HG03066 (cell line): ENCODE data around the gene FLNB.

ENCODE experiments used
- ATAC-seq: cut with Tn5 transposase; IDR thresholded peaks from one replicate; pipeline ENCODE4 v1.9.1; 2021; ENCODE audit warnings: low read depth; ENCODE audit not compliant: unreplicated experiment

Gene FLNB, protein sequence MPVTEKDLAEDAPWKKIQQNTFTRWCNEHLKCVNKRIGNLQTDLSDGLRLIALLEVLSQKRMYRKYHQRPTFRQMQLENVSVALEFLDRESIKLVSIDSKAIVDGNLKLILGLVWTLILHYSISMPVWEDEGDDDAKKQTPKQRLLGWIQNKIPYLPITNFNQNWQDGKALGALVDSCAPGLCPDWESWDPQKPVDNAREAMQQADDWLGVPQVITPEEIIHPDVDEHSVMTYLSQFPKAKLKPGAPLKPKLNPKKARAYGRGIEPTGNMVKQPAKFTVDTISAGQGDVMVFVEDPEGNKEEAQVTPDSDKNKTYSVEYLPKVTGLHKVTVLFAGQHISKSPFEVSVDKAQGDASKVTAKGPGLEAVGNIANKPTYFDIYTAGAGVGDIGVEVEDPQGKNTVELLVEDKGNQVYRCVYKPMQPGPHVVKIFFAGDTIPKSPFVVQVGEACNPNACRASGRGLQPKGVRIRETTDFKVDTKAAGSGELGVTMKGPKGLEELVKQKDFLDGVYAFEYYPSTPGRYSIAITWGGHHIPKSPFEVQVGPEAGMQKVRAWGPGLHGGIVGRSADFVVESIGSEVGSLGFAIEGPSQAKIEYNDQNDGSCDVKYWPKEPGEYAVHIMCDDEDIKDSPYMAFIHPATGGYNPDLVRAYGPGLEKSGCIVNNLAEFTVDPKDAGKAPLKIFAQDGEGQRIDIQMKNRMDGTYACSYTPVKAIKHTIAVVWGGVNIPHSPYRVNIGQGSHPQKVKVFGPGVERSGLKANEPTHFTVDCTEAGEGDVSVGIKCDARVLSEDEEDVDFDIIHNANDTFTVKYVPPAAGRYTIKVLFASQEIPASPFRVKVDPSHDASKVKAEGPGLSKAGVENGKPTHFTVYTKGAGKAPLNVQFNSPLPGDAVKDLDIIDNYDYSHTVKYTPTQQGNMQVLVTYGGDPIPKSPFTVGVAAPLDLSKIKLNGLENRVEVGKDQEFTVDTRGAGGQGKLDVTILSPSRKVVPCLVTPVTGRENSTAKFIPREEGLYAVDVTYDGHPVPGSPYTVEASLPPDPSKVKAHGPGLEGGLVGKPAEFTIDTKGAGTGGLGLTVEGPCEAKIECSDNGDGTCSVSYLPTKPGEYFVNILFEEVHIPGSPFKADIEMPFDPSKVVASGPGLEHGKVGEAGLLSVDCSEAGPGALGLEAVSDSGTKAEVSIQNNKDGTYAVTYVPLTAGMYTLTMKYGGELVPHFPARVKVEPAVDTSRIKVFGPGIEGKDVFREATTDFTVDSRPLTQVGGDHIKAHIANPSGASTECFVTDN (N-terminal part only)

DNA sequence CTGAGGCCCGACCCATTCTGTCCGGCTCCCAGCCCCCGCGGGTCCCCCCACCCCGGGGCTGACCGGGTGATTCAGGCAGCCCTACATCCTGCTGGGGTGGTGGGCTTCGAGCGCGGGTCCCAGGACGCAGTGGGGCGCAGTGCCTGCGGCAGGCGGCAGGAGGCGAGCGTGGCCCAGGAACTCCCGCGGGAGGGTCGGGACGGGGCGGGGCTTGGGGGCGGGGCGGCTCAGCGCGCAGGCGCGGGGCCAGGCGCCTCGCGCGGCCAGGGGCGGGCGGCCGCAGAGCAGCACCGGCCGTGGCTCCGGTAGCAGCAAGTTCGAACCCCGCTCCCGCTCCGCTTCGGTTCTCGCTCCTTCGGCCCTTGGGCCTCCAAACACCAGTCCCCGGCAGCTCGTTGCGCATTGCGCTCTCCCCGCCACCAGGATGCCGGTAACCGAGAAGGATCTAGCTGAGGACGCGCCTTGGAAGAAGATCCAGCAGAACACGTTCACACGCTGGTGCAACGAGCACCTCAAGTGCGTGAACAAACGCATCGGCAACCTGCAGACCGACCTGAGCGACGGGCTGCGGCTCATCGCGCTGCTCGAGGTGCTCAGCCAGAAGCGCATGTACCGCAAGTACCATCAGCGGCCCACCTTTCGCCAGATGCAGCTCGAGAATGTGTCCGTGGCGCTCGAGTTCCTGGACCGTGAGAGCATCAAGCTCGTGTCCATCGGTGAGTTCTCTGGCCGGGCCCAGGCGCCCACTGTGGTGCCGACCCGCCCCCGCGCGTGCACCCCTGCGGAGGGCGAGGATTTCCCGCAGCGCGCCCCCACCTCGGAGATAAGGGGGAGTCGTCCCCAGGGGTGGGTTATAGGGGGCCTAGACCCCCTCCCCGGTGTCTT, at the start of gene FLNB:
TSS of gene FLNB (plus strand) at position 282 of the 885 bp plus-strand sequence. CDS start at position 425, 143 bp downstream.
- ATAC-seq = peak; percentile 63

DNA sequence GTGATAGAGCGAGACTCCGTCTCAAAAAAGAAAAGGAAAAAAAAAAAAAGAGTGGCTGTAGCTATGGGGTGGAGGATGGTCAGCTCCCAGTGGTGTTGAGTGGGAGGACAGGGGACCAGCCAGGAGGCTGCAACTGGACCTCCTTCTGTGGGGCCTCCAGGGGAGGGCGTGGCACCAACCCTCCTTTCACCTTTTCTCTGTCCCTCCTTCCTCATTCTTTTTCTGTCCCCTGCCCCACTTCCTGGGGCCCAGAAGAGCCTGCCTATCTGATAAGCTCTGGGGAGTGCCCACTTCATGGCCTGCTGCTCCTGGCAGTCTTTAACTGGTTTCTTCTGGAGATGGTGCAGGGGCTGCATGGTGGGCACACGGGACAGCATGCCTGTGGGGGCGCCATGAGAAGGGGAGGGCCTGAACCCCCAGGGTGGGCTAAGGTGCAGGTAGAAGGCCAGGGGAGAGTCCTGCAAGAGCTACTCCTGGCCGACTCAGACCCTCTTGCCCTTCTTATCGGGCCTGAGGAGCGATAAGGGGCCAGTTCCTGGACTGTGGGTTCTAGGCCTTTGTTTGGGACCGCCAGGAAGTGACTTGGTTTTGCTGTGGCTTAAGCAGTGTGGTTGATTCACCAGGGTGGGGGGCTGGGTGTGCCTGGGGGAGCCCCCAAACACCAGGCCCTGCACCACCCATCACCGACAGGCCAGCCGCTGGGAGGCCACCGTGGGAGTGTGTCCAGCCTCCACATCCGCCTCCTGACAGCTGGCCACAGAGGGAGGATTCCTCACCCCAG, 49.4 kb upstream of the FLNB start:
- ATAC-seq = peak; percentile 39

DNA sequence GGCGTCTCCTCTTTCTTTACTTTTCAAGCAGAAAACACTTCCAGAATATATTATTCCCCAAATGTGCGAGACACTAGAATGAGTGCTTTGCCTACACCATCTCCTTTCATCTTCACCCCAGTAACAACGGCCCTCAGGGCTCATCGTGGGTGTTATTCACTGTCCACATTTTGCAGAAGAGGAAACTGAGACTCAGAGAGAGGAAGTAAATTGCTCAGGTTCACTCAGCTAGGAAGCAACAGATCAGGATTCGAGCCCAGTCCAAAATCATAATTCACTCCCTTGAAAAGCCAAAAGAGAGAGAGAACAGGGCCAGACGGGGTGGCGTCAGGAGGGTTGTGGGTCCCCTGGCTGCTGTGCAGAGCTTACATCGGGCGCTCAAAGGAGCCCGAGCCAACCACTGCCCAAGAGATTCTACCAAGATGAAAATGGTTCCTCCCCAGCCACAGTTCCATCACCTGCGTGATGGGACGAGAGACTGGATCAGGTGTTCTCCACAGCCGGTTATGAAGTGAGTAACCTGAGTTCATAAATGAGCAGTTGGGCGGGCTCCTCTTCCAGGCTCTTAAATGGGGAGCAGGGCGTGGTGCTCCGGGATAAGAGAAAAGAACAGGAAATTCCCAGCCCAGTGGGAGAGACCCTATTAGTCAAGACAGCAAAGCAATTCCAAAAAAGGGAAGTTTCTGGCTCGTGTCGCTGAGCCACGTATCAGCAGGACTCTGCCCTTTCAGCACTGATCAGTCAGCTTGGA, 48.6 kb upstream of the FLNB start:
- peak; percentile 42 for ATAC-seq

DNA sequence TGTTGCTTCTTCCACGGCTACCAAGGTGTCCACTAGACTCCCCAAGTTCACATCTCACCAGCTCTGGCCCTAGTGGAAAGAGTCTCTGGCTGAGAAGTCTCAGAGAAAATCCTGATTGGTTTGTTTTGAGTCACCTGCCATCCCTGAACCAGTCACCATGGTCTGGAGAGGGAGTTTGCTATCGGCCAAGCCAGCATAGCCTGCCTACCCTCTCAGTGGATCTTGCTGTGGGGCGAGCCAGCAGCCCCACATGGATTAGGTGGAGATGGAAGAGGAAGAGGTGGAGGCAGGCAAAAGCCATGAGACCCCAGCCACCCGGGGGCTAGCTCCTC, 48.1 kb upstream of the FLNB start:
- ATAC-seq = no peak

DNA sequence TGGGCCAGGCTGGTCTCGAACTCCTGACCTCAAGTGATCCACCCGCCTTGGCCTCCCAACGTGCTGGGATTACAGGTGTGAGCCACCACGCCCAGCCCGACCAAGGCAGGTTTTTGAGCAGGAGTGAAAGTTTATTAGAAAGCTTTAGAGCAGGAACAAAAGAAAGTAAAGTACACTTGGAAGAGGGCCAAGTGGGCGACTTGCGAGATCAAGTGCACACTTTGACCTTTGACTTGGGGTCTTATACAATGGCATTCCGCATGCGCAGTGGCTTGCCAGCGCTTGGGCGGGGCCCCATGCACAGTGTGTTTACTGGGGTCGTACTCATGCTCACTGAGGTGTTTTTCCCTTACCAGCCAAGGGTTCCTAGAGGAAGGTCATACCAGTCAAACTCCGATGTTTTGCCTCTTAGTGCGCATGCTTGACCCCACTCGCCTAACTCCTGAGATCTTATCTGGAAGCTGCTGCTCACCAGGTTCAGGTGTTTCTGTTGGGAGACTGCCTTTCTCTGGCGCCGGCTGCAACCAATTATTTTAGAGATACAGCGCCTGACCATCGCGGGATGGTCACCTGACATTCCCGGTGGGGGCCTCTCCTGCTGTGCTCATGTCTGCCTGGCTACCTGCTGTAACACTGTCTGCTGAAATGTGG, 46.9 kb upstream of the FLNB start:
- ATAC-seq = no peak

DNA sequence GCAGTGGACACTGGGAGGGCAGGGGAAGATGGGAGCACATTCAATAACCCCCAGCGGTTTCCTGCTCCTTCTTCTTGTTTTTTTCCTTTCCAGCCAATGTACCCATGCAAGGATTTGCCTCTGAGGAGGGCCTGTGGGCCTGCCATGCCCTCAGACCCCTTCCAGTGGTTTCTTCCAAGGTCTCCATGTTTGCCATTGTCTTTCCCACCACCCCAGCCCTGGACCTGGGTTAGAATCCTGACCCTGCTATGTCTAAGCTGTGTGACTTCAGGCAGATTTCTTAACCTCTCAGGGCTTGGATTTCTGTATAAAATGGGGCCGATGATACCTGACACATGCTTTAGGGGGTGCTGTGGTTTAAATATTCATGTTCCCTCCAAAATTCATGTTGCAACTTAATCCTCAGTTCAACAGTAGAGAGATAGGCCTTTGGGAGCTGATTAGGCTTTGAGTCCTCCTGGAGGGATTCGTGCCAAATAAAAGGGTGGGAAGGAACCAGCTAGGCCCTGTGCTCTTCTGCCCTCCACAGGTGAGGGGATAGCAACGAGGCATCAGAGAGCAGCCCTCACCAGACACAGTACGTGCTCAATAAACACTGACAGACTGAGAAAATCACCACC, 46.3 kb upstream of the FLNB start:
- ATAC-seq = no peak

DNA sequence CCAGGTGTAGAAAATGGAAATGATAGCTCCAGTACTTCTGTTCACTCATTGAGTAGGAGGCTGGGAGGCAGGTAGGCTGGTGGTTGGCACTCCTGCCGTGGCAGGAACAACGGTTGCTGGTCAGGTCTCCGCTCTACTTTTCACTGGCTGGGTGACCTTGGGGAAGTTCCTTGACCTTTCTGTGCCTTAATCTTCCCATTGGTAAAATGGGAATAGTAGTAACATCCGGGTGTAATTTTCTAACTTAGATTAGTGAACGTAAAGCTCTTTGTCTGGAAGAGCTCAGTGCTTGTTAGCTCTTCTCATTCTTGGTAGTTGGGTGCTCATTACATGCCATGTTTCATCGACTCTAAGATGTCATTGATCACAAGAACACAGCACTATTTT, 45.8 kb upstream of the FLNB start:
- ATAC-seq = no peak

DNA sequence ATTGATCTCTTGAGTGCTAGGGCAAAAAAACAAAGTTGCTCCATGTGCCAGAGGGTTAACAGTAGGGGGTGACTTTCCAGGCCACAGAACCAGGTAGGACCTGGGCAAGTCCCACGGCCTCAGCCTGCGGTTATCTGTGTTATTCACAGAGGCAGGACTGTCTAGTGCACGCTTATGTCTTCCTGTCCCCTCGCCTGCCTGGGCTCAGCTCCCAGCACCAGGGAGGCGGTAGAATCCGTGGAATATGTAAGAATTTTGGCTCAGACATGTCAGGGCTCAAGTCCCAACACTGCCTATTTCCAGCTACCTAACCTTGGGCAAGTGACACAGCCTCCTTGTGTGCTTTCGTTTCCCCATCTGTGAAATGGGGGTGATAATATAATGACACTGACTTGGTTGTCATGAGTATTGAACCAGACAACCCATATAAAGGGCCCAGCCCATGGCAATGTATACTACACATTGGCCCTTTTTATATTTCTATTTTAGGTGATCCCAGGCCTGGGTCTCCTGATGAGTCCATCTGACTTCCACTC, 44.3 kb upstream of the FLNB start:
- ATAC-seq = no peak

DNA sequence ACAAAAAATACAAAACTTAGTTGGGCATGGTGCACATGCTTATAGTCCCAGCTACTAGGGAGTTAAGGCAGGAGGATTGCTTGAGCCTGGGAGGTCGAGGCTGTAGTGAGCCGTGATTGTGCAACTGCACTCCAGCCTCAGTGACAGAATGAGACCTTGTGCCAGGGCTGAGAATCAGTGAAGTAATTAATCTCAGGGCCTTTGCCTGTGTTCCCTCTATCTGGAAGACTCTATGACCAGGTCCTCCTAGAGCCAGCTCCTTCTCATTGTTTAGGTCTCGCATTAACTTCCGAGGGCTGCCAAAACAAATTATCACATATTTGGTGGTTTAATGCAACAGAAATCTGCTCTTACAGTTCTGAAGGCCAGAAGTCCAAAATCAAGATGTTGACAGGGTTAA, 41.4 kb upstream of the FLNB start:
- ATAC-seq = no peak

DNA sequence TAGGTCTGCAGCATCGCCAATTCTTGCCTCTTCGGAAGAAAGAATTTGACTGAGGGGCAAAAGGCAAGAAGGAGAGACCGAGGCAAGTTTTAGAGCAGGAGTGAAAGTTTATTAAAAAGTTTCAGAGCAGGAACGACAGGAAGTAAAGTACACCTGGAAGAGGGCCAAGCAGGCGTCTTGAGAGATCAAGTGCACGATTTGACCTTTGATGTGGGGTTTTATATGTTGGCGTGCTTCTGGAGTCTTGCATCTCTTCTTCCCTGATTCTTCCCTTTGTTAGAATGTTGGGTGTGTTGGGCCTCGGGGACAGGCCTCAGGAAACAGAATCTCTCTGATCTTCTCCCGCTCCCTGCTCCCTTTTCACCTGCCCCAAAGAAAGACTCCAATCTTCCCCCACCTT, 40.6 kb upstream of the FLNB start:
- ATAC-seq = no peak

DNA sequence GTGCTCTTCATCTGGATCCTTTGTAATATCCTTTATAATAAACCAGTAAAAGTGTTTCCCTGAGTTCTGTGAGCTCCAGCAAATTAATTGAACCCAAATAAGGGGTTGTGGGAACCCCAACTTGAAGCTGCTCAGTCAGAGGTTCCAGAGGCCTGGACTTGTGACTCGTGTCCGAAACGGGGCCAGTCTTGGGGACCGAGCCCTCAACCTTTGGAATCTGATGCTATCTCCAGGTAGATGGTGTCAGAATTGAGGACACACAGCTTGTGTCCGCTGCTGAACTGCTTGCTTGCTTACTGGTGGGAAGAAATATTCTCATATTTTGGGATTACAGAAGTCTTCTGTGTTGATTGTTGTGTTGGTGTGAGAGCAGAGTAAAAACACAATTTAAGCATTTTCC, 39.7 kb upstream of the FLNB start:
- ATAC-seq = no peak

DNA sequence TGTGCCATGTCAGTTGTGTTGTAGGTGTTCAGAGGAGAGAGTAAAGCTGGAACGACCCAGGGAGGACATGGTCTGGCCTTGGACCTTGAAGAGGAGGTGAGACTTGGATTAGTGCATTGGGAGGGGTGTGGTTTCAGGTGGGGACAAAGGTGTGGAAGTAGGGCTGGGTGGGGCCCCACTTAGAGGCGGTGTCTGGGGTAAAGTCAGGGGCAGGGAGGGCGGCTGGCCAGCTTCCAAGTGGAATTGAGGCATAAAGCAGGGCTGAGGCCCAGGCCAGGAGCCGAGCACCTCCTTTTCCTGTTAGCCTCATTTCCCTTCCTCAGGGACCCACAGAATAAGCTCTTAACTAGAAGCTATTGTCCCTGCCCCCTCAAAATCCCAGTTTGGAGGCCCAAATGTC, 36.2 kb upstream of the FLNB start:
- no peak for ATAC-seq

DNA sequence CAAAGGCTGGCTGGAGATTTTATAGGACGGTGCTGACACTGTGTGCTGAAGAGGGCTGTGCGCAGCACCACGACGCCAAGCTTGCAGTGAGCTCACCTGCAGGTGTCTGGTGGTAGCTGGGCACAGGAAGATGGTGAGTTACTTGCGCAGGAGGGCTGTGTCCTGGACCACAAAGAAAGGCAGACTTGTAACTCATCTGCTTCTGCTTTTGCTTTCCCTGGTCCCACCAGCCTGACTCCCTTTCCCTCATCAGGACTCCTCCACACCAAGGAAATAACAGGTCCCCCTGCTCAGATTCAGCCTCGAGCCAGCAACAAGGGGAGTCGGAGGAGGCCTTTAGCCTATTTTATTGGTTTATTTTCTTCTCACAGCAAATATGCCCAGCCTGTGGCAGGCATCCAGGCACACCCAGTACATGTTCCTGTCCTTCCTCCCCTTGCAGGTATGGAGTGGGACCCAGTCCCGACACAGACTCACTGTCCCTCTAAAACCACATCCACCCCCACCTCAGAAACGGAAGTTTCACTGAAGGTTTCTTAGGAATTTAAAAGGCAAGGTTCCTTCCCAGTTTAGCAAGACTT, 35.6 kb upstream of the FLNB start:
- no peak for ATAC-seq

DNA sequence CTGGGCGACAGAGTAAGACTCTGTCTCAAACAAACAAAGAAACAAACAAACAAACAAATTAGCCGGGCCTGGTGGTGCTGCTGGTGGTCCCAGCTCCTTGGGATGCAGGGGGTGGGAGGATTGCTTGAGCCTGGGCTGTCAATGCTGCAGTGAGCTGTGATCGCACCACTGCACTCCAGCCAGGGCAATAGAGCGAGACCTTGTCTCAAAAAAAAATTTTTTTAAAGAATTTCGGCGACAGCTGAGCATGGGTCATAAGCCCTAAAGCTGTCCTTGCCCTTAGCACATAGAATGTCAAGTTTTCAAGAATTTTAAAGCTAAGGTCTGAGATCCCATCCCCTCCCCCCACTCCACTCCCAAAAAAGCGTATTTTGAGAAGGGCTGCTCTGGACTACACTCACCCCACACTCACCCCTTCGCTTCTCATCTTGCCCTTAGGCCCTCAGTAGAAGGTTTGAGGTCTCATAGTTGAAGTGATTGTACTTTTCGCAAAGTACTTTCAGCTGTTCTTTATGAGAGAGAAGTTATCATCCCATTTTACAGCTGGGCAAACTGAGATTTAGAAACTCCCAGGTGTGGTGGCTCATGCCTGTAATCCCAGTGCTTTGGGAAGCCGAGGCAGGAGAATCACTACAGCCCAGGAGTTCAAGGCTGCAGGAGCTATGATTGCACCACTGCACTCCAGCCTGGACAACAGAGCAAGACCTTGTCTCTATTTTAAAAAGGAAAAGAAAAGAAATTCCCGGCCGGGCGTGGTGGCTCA, 34.3 kb upstream of the FLNB start:
- no peak for ATAC-seq

DNA sequence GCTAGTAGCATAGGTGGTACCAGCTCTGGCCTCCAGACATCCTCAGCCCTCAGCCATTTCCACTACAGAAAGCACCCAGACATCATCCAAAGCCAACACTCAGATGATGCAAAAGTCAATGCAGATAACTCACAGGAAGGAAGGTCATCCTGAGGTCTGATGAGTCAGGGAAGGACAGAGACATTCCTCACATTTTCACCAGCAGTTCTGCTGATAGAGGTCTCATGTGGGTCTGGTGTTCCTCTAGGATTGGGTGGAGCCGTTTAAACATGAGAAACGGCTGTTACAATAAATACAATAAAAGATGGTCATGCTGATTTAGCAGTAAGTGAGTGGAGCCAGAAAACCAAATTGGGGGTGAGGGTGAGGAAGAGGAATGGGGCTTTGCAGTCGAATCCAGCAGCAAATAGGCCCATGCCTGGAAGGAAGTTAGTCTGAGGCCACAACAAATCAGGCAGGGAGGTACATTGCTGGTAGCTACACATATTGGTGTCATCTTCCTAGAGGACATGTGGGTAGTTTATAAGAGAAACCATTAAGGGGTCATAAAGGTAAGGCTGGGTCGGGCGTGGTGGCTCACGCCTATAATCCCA, 33.3 kb upstream of the FLNB start:
- no peak for ATAC-seq

DNA sequence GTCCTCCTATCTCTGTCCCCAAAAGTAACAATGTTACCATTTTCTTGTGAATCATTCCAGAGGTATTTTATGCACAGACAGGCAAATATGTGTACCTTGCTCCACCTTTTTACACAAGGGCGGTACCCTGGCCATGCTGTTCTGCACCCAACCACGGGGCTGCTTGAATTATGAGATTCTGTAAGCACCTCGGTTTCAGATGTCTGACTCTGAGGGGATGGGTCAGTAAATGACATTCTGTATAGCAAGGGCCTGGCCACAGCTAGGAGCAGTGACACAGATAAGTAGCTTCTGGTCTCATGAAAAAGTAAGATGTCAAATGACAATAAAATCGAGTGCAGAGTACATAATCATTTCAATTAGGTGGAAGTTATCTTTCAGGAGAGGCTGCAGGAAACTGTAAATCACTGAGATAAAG, 30.4 kb upstream of the FLNB start:
- no peak for ATAC-seq
